Measurements from ENCODE around the gene KRI1. TPM values are rescaled to one million over a fixed set of nuclear protein-coding genes. Genes with fewer than 3 reads are reported as not detected.

Gene KRI1
- total RNA-seq, 4 donors from 2014 or later, result 10.4 to 17.4 (median 12.4) TPM

- TF ChIP-seq CTCF (IDR thresholded peaks at IDR 0.05; ENCODE audit: low read depth), result no peak
Observed at GRCh38 chr19:10586396-10586795, 20.6 kb upstream of the KRI1 start.

- TF ChIP-seq CTCF (IDR thresholded peaks at IDR 0.05; ENCODE audit: low read depth), result no peak
Observed at GRCh38 chr19:10583036-10583776, 17.4 kb upstream of the KRI1 start.

- no peak for TF ChIP-seq CTCF (IDR thresholded peaks at IDR 0.05; ENCODE audit: low read depth)
Observed at GRCh38 chr19:10582091-10582490, 16.3 kb upstream of the KRI1 start.

GRCh38 chr19:10580979-10581631, 15.3 kb upstream of the KRI1 start:
- no peak for TF ChIP-seq CTCF (IDR thresholded peaks at IDR 0.05; ENCODE audit: low read depth)

- TF ChIP-seq CTCF (IDR thresholded peaks at IDR 0.05; ENCODE audit: low read depth), result no peak
Observed at GRCh38 chr19:10577951-10578350, 12.1 kb upstream of the KRI1 start.

GRCh38 chr19:10575011-10575716, 9.4 kb upstream of the KRI1 start:
- no peak for TF ChIP-seq CTCF (IDR thresholded peaks at IDR 0.05; ENCODE audit: low read depth)

- TF ChIP-seq CTCF (IDR thresholded peaks at IDR 0.05; ENCODE audit: low read depth), result no peak
Observed at GRCh38 chr19:10574462-10574861, 8.7 kb upstream of the KRI1 start.
